Iris pigment epithelial cell (primary cell): ENCODE measurements around the gene DPP10.

Source experiments
- DNase-seq: peaks from one replicate; pipeline ENCODE4 v3.0.0-alpha.2; 2011; ENCODE audit warnings: low read depth

Gene DPP10

GRCh38 chr2:114810092-114810491, 367.7 kb downstream of the DPP10 start:
- no peak for DNase-seq

- no peak for DNase-seq
Measured at GRCh38 chr2:114812261-114812660, 369.8 kb downstream of the DPP10 start.

- no peak for DNase-seq
Measured at GRCh38 chr2:114814355-114814754, 371.9 kb downstream of the DPP10 start.

- DNase-seq: no peak
Measured at GRCh38 chr2:114821055-114821454, 378.6 kb downstream of the DPP10 start.

- DNase-seq: no peak
Measured at GRCh38 chr2:114843963-114844362, 401.5 kb downstream of the DPP10 start.

- DNase-seq: no peak
Measured at GRCh38 chr2:114857196-114857595, 414.8 kb downstream of the DPP10 start.

- no peak for DNase-seq
Measured at GRCh38 chr2:114859726-114860510, 417.5 kb downstream of the DPP10 start.

- no peak for DNase-seq
Measured at GRCh38 chr2:114862243-114862642, 419.8 kb downstream of the DPP10 start.

- DNase-seq: no peak
Measured at GRCh38 chr2:114864901-114865300, 422.5 kb downstream of the DPP10 start.

GRCh38 chr2:114880046-114880445, 437.6 kb downstream of the DPP10 start:
- no peak for DNase-seq

GRCh38 chr2:114919985-114920384, 477.5 kb downstream of the DPP10 start:
- DNase-seq: no peak

- no peak for DNase-seq
Measured at GRCh38 chr2:114922076-114922475, 479.6 kb downstream of the DPP10 start.

- no peak for DNase-seq
Measured at GRCh38 chr2:114925296-114926255, 483.1 kb downstream of the DPP10 start.

- DNase-seq: no peak
Measured at GRCh38 chr2:114926303-114926702, 483.9 kb downstream of the DPP10 start.

- DNase-seq: no peak
Measured at GRCh38 chr2:114929225-114929624, 486.8 kb downstream of the DPP10 start.

- DNase-seq: no peak
Measured at GRCh38 chr2:114933671-114934241, 491.3 kb downstream of the DPP10 start.

GRCh38 chr2:114935031-114935430, 492.6 kb downstream of the DPP10 start:
- no peak for DNase-seq

GRCh38 chr2:114937366-114937930, 495.0 kb downstream of the DPP10 start:
- DNase-seq: no peak

GRCh38 chr2:114940785-114941458, 498.5 kb downstream of the DPP10 start:
- no peak for DNase-seq

- no peak for DNase-seq
Measured at GRCh38 chr2:114949228-114949804, 506.9 kb downstream of the DPP10 start.

- DNase-seq: no peak
Measured at GRCh38 chr2:114960389-114960788, 517.9 kb downstream of the DPP10 start.
